H1 (cell line): Measurements from ENCODE around the gene ZC3H11A. TPM values are rescaled to one million over a fixed set of nuclear protein-coding genes. Genes with fewer than 3 reads are reported as not detected.
A peak's percentile ranks its signal among the peaks of the same experiment; 100 is the strongest.

Experiments
- CTCF ChIA-PET: fragments of 300-600 bp; sonication (Branson Sonifier 250); formaldehyde crosslinking; loops from one replicate; lab custom pipeline; 2021; ENCODE audit not compliant: partially characterized antibody; lab: Charles Lee
- POLR2A ChIA-PET: fragments of 300-600 bp; sonication (Branson Sonifier 250); formaldehyde crosslinking; loops from one replicate; lab custom pipeline; 2021; ENCODE audit warnings: inconsistent platforms; ENCODE audit not compliant: partially characterized antibody; lab: Charles Lee
- DNase-seq, 2 experiments: peaks; one replicate each; pipeline versions ENCODE4 v3.0.0 to v3.0.0-alpha.2; 2010 to 2022; ENCODE audit warnings: low spot score in 2 of 2, low read depth in 1 of 2, mixed read lengths in 1 of 2
- FAIRE-seq: peaks from 2 replicates; lab custom pipeline; 2011; peaks lifted over from hg19 to GRCh38; lab: Jason Lieb, UNC
- H2AFZ ChIP-seq: 2 replicates; pipeline ENCODE4 v1.8.1; 2012; ENCODE audit warnings: low read length, inconsistent platforms
- H2AK5ac ChIP-seq: 2 replicates; pipeline ENCODE4 v1.6.1; 2013; ENCODE audit warnings: low read depth, low read length
- H2BK120ac ChIP-seq: replicated peaks from 2 replicates; pipeline ENCODE3; 2013; ENCODE audit warnings: low read depth, low read length, inconsistent platforms
- H2BK12ac ChIP-seq: 2 replicates; pipeline ENCODE4 v1.6.1; 2013; ENCODE audit warnings: low read depth, low read length
- H2BK15ac ChIP-seq: 2 replicates; pipeline ENCODE4 v1.6.1; 2013; ENCODE audit warnings: low read length
- H2BK20ac ChIP-seq: 2 replicates; pipeline ENCODE4 v1.6.1; 2013; ENCODE audit warnings: low read length
- H2BK5ac ChIP-seq: 2 replicates; pipeline ENCODE4 v1.6.1; 2013; ENCODE audit warnings: low read depth, low read length
- H3K14ac ChIP-seq: 2 replicates; pipeline ENCODE4 v1.6.1; 2013; ENCODE audit warnings: inconsistent platforms; ENCODE audit not compliant: insufficient read length
- H3K18ac ChIP-seq: 2 replicates; pipeline ENCODE4 v1.6.1; 2013; ENCODE audit warnings: low read length; ENCODE audit errors: extremely low read depth
- H3K23ac ChIP-seq: 2 replicates; pipeline ENCODE4 v1.6.1; 2013; ENCODE audit warnings: inconsistent platforms; ENCODE audit not compliant: insufficient read length
- H3K23me2 ChIP-seq: 2 replicates; pipeline ENCODE4 v1.6.1; 2013; ENCODE audit warnings: low read depth, low read length
- H3K27ac ChIP-seq: 2 replicates; pipeline ENCODE4 v1.6.1; 2011; ENCODE audit warnings: low read depth, low read length, inconsistent platforms
- H3K27me3 ChIP-seq, 4 experiments: replicated peaks in 1 of 4; 1 replicate in 1 of 4; 2 replicates in 3 of 4; pipeline versions ENCODE4 v1.6.1 to v1.8.1; 2011 to 2013; ENCODE audit warnings: low read length in 3 of 4, mild to moderate bottlenecking in 3 of 4, inconsistent platforms in 2 of 4, mixed read lengths in 2 of 4, moderate library complexity in 1 of 4; ENCODE audit not compliant: control insufficient read depth in 3 of 4, insufficient read depth in 3 of 4; ENCODE audit errors: extremely low read depth in 1 of 4
- H3K36me3 ChIP-seq, 4 experiments: 2 replicates each; pipeline versions ENCODE4 v1.6.1 to v1.8.1; 2011 to 2013; ENCODE audit warnings: mild to moderate bottlenecking in 4 of 4, low read length in 3 of 4, moderate library complexity in 2 of 4, control low read depth in 1 of 4, inconsistent platforms in 1 of 4; ENCODE audit not compliant: insufficient read depth in 4 of 4, control insufficient read depth in 2 of 4
- H3K4ac ChIP-seq: replicated peaks from 2 replicates; pipeline ENCODE3; 2013; ENCODE audit warnings: low read length, low read depth, mixed read lengths, inconsistent platforms; ENCODE audit not compliant: insufficient read length
- H3K4me1 ChIP-seq, 4 experiments: replicated peaks in 1 of 4; 1 replicate in 1 of 4; 2 replicates in 3 of 4; pipeline versions ENCODE4 v1.6.1 to v1.8.1; 2011 to 2013; ENCODE audit warnings: low read length in 3 of 4, inconsistent platforms in 2 of 4, mixed read lengths in 1 of 4; ENCODE audit not compliant: insufficient read depth in 4 of 4, control insufficient read depth in 3 of 4
- H3K4me2 ChIP-seq, 2 experiments: 2 replicates each; pipeline versions ENCODE4 v1.6.1 to v1.8.1; 2011 to 2013; ENCODE audit warnings: low read depth in 2 of 2, low read length in 2 of 2, control low read depth in 1 of 2, inconsistent platforms in 1 of 2, mild to moderate bottlenecking in 1 of 2; ENCODE audit not compliant: insufficient read depth in 1 of 2
- H3K4me3 ChIP-seq, 4 experiments: fragments of 200-600, 300-600 bp in 1 of 4; sonication (generic), shearing (Covaris generic), sonication (Bioruptor Twin) in 1 of 4; 2 replicates each; pipeline versions ENCODE4 v1.5.1 to v1.8.1; 2011 to 2016; ENCODE audit warnings: low read length in 4 of 4, low read depth in 3 of 4, control low read depth in 2 of 4, inconsistent platforms in 2 of 4, mild to moderate bottlenecking in 2 of 4, mixed read lengths in 1 of 4, moderate library complexity in 1 of 4; ENCODE audit not compliant: insufficient read depth in 2 of 4; ENCODE audit errors: extremely low read depth in 1 of 4
- H3K56ac ChIP-seq: replicated peaks from 2 replicates; pipeline ENCODE3; 2013; ENCODE audit warnings: low read depth, mild to moderate bottlenecking, mixed read lengths, low read length, inconsistent platforms; ENCODE audit not compliant: insufficient read length
- H3K79me1 ChIP-seq: 2 replicates; pipeline ENCODE4 v1.6.1; 2013; ENCODE audit warnings: low read depth, low read length, control low read depth
- H3K79me2 ChIP-seq, 2 experiments: 2 replicates each; pipeline versions ENCODE4 v1.6.1 to v1.8.1; 2012 to 2013; ENCODE audit warnings: low read length in 2 of 2, mild to moderate bottlenecking in 2 of 2, inconsistent platforms in 1 of 2; ENCODE audit not compliant: insufficient read depth in 2 of 2, control insufficient read depth in 1 of 2
- H3K9ac ChIP-seq, 4 experiments: replicated peaks in 1 of 4; 1 replicate in 1 of 4; 2 replicates in 3 of 4; pipeline versions ENCODE4 v1.6.1 to v1.8.1; 2011 to 2013; ENCODE audit warnings: low read depth in 3 of 4, low read length in 3 of 4, control low read depth in 2 of 4, mild to moderate bottlenecking in 2 of 4, moderate library complexity in 2 of 4, inconsistent platforms in 1 of 4; ENCODE audit errors: extremely low read depth in 1 of 4
- H3K9me3 ChIP-seq, 2 experiments: 2 replicates each; pipeline versions ENCODE4 v1.6.1 to v1.8.1; 2012 to 2013; ENCODE audit warnings: mild to moderate bottlenecking in 2 of 2, moderate library complexity in 2 of 2, control low read depth in 1 of 2, inconsistent platforms in 1 of 2, low read depth in 1 of 2, low read length in 1 of 2, mixed read lengths in 1 of 2; ENCODE audit not compliant: insufficient read depth in 2 of 2
- H4K20me1 ChIP-seq, 2 experiments: replicated peaks in 1 of 2; 2 replicates each; pipeline versions ENCODE3 to v1.8.1; 2011 to 2013; ENCODE audit warnings: inconsistent platforms in 2 of 2, low read length in 2 of 2, mild to moderate bottlenecking in 1 of 2; ENCODE audit not compliant: insufficient read depth in 2 of 2, control insufficient read depth in 1 of 2
- H4K5ac ChIP-seq: 2 replicates; pipeline ENCODE4 v1.6.1; 2013; ENCODE audit warnings: low read length, low read depth, mixed read lengths, inconsistent platforms; ENCODE audit not compliant: insufficient read length
- H4K8ac ChIP-seq: 2 replicates; pipeline ENCODE4 v1.8.0; 2013; ENCODE audit warnings: mild to moderate bottlenecking, moderate library complexity, low read length, inconsistent platforms; ENCODE audit not compliant: insufficient read depth; ENCODE audit errors: extremely low read depth
- H4K91ac ChIP-seq: replicated peaks from 2 replicates; pipeline ENCODE3; 2013; ENCODE audit warnings: low read length, mixed read lengths, inconsistent platforms; ENCODE audit not compliant: insufficient read length
- CBX8 ChIP-seq: fragments of 300-800, 300-1000 bp; sonication (generic); IDR thresholded peaks from 2 replicates; pipeline ENCODE4 v1.7.1; 2016; ENCODE audit warnings: low read depth, low read length, borderline replicate concordance
- JUN ChIP-seq: IDR thresholded peaks from 2 replicates; pipeline ENCODE4 v1.6.1; 2011; ENCODE audit warnings: low read depth, mild to moderate bottlenecking, improper control_type of control experiment, low read length
- SIRT6 ChIP-seq: IDR thresholded peaks from one replicate; pipeline ENCODE4 v1.7.1; 2012; ENCODE audit warnings: low read length, inconsistent platforms
- SRF ChIP-seq: IDR thresholded peaks from 2 replicates; pipeline ENCODE4 v1.6.1; 2011; ENCODE audit warnings: mild to moderate bottlenecking, low read depth, low read length, moderate library complexity
- TCF12 ChIP-seq: IDR thresholded peaks from 2 replicates; pipeline ENCODE4 v1.6.1; 2011; ENCODE audit warnings: low read depth, mild to moderate bottlenecking, low read length
- WGBS, 2 experiments: shearing (Covaris generic) in 1 of 2; methylation state at CpG; one replicate each; pipeline versions ENCODE4 v1.1.6 to v1.1.7; 2013 to 2015; ENCODE audit warnings: low lambda C conversion rate in 2 of 2, mixed read lengths in 2 of 2, inconsistent platforms in 1 of 2, low coverage in 1 of 2, missing lambda C conversion rate in 1 of 2; ENCODE audit not compliant: insufficient replicate concordance in 2 of 2, insufficient coverage in 1 of 2, insufficient read length in 1 of 2; ENCODE audit errors: extremely low coverage in 1 of 2, missing lambda C conversion rate in 1 of 2; 5-methylcytosine and 5-hydroxymethylcytosine counted together
- polyA plus RNA-seq, 7 experiments: library from polyadenylated mRNA; depleted of rRNA in 3 of 7; stranded (reverse) in 5 of 7; unstranded in 2 of 7; fragments of >200 nt in 5 of 7; fragments of 200-250 nt in 2 of 7; gene quantifications; 1 replicate in 5 of 7; 2 replicates in 1 of 7; 4 replicates in 1 of 7; pipeline versions ENCODE4 v1.2.1 to v1.2.3, GENCODE V29; 2011 to 2013; ENCODE audit warnings: missing spikeins in 2 of 7, mixed read lengths in 2 of 7
- total RNA-seq: library from RNA; stranded (reverse); fragmentation: NEBNext Ultra II Directional; extraction: Animal tissue kit (Norgen Biotek cat#: 25700); gene quantifications from 2 replicates; pipeline ENCODE4 v1.2.1, GENCODE V29; 2021

Gene ZC3H11A
- total and polyA plus RNA-seq, 2 of the 8 experiments (the other 6 are each of a cell fraction or from before 2014, with no cell fraction given), result 37.2 to 105 TPM

DNA sequence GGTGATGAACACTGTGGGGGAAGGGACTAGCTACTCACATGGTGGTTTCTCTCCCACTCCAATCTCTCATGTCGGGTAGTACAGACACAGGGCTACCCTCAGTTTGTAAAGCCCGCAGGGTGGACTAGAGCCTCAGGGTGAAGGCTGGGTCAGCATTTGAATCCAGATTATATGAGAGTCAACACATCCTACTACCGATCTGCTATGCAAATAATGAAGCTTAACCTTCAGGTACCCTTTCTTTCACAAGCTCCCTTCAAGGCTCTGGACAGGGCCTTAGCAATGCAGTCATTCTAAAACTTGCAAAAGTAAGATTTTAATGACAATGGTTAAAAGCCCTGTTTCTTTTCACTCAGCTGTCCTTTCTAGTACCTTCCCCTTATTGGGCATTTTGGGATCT lies 5.5 kb upstream of the ZC3H11A start:
- no peak overlapping the region for H4K5ac ChIP-seq
- no peak for DNase-seq
- POLR2A ChIA-PET, result interaction anchor here (2.3 kb wide), 1 partner anchor 10 kb away, joined by 7 read pairs; no protein-coding TSS in a partner anchor

More for the DNA sequence above, 5.5 kb upstream of the ZC3H11A start:
- no peak for TF ChIP-seq CBX8
- TF ChIP-seq TCF12, result no peak
- no peak for TF ChIP-seq SIRT6
- no peak for TF ChIP-seq SRF
- TF ChIP-seq JUN, result no peak
- Histone ChIP-seq H3K4ac (no peak overlapping the region), H3K4me2 (peak overlapping the region; percentile 36 to 49; a peak in 3 of 4 replicates), H2BK12ac (peak overlapping the region; percentile 95), H4K20me1 (no peaks in the 10 kb centered on the region), H2BK15ac (peak overlapping the region; percentile 67; the same call in 1 of the 2 replicates), H3K36me3 (no peaks in the 10 kb centered on the region), H3K9me3 (no peaks in the 10 kb centered on the region), H4K91ac (no peak overlapping the region), H2BK20ac (peak overlapping the region; percentile 77; the same call in 1 of the 2 replicates), H3K4me1 (peaks cover 2 to 9% (median 4%) of the 10 kb centered on the region in 4 experiments; a peak in 5 of 7 replicates), H3K9ac (no peak overlapping the region), H3K14ac (no peak overlapping the region), H3K18ac (no peak overlapping the region; the same call in 1 of the 2 replicates), H3K27me3 (no peaks in the 10 kb centered on the region), H3K79me2 (no peaks in the 10 kb centered on the region), H3K79me1 (no peaks in the 10 kb centered on the region), H3K27ac (no peak overlapping the region), H2BK5ac (peak overlapping the region; percentile 83; the same call in 1 of the 2 replicates), H3K56ac (no peak overlapping the region), H4K8ac (no peak overlapping the region), H2AK5ac (peak overlapping the region; percentile 89; the same call in 1 of the 2 replicates), H2AFZ (peak overlapping the region; percentile 63; the same call in 1 of the 2 replicates), H3K4me3 (no peak overlapping the region), H2BK120ac (no peak overlapping the region), H3K23ac (no peak overlapping the region), H3K23me2 (no peaks in the 10 kb centered on the region; the same call in 1 of the 2 replicates)
- 56% methylated on average over 3 of the region's 3 CpGs; no CpG with 5 or more reads in 1 of the 2 experiments for WGBS, 2 experiments
- CTCF ChIA-PET, result no interaction called here
- no peak for FAIRE-seq
